SK-N-SH (cell line): ENCODE data around the gene RGMA. TPM values are rescaled to one million over a fixed set of nuclear protein-coding genes. Genes with fewer than 3 reads are reported as not detected.
A peak's percentile ranks its signal among the peaks of the same experiment; 100 is the strongest.
"Not testable (repeated sequence)": the region's sequence is repeated elsewhere in the genome, so short reads cannot be mapped to it uniquely, and the experiment has no call there.

Source experiments
- CTCF ChIA-PET: fragments of 300-600, 350-600 bp; formaldehyde crosslinking; extraction: SDS; loops from one replicate; lab custom pipeline; 2021; lab: Yijun Ruan, JAX
- POLR2A ChIA-PET: fragments of 350-600 bp; sonication (Branson Sonifier 250); formaldehyde crosslinking; extraction: SDS; loops from one replicate; lab custom pipeline; 2020; ENCODE audit warnings: antibody characterized with exemption, inconsistent platforms; lab: Yijun Ruan, JAX
- DNase-seq: peaks from one replicate; pipeline ENCODE4 v3.0.0; 2012
- H2AFZ ChIP-seq: fragments of 200-600 bp; sonication (generic); 2 replicates; pipeline ENCODE4 v1.8.1; 2016; ENCODE audit warnings: antibody characterized with exemption, mild to moderate bottlenecking, low read depth
- H3F3A ChIP-seq: fragments of 200-600 bp; sonication (generic); replicated peaks from 2 replicates; pipeline ENCODE3; 2016; ENCODE audit warnings: antibody characterized with exemption, mild to moderate bottlenecking; ENCODE audit not compliant: insufficient read depth
- H3K27ac ChIP-seq, 2 experiments: fragments of 200-500 bp in 1 of 2; fragments of 200-600 bp in 1 of 2; sonication (Bioruptor generic) in 1 of 2; sonication (generic), shearing (Covaris generic) in 1 of 2; 2 replicates each; pipeline versions ENCODE4 v1.5.1 to v1.6.1; 2014 to 2016; ENCODE audit warnings: low read depth in 2 of 2, inconsistent platforms in 1 of 2, low read length in 1 of 2, mild to moderate bottlenecking in 1 of 2, mixed read lengths in 1 of 2
- H3K27me3 ChIP-seq: fragments of 200-600 bp; sonication (generic), shearing (Covaris generic); 2 replicates; pipeline ENCODE4 v1.6.1; 2016; ENCODE audit warnings: mixed run types; ENCODE audit not compliant: insufficient read depth
- H3K36me3 ChIP-seq, 2 experiments: fragments of 200-500 bp in 1 of 2; fragments of 200-600 bp in 1 of 2; sonication (Bioruptor generic) in 1 of 2; sonication (generic) in 1 of 2; replicated peaks in 1 of 2; 2 replicates each; pipeline versions ENCODE3 to v1.5.1; 2014 to 2016; ENCODE audit warnings: low read length in 1 of 2, mild to moderate bottlenecking in 1 of 2; ENCODE audit not compliant: insufficient read depth in 2 of 2, control insufficient read depth in 1 of 2
- H3K4me1 ChIP-seq, 2 experiments: fragments of 200-500 bp in 1 of 2; fragments of 200-600 bp in 1 of 2; sonication (Bioruptor generic) in 1 of 2; sonication (generic), shearing (Covaris generic) in 1 of 2; 2 replicates each; pipeline versions ENCODE4 v1.5.1 to v1.6.1; 2014 to 2016; ENCODE audit warnings: low read depth in 1 of 2, low read length in 1 of 2, mixed run types in 1 of 2; ENCODE audit not compliant: insufficient read depth in 2 of 2, control insufficient read depth in 1 of 2
- H3K4me2 ChIP-seq: fragments of 200-600 bp; sonication (generic), shearing (Covaris generic); 2 replicates; pipeline ENCODE4 v1.6.1; 2017; ENCODE audit warnings: mixed run types
- H3K4me3 ChIP-seq, 2 experiments: fragments of 200-500 bp in 1 of 2; fragments of 200-600 bp in 1 of 2; sonication (Bioruptor generic) in 1 of 2; sonication (generic), shearing (Covaris generic) in 1 of 2; 2 replicates each; pipeline versions ENCODE4 v1.5.1 to v1.8.1; 2014 to 2016; ENCODE audit warnings: low read depth in 2 of 2, inconsistent platforms in 1 of 2, low read length in 1 of 2, mild to moderate bottlenecking in 1 of 2, mixed read lengths in 1 of 2, moderate library complexity in 1 of 2
- H3K79me2 ChIP-seq: fragments of 200-600 bp; sonication (generic); 2 replicates; pipeline ENCODE4 v1.8.1; 2017; ENCODE audit warnings: mild to moderate bottlenecking; ENCODE audit not compliant: insufficient read depth
- H3K9ac ChIP-seq: fragments of 200-600 bp; sonication (generic); 2 replicates; pipeline ENCODE4 v1.6.1; 2017; ENCODE audit warnings: mixed run types
- H3K9me2 ChIP-seq: fragments of 200-600 bp; sonication (generic); 2 replicates; pipeline ENCODE4 v1.6.1; 2017; ENCODE audit warnings: mixed run types
- H3K9me3 ChIP-seq: fragments of 200-600 bp; sonication (generic); 2 replicates; pipeline ENCODE4 v1.6.1; 2017; ENCODE audit warnings: mixed run types, mild to moderate bottlenecking, moderate library complexity
- H4K20me1 ChIP-seq: fragments of 200-600 bp; sonication (generic); 2 replicates; pipeline ENCODE4 v1.6.1; 2017; ENCODE audit warnings: mild to moderate bottlenecking, mixed run types; ENCODE audit not compliant: insufficient read depth
- FOXM1 ChIP-seq: IDR thresholded peaks from 2 replicates; pipeline ENCODE4 v1.4.0; 2012; ENCODE audit warnings: low read depth, mild to moderate bottlenecking
- IRF3 ChIP-seq: fragments of 150-350 bp; IDR thresholded peaks from 2 replicates; pipeline ENCODE4 v1.6.1; 2016; ENCODE audit warnings: mild to moderate bottlenecking, low read depth, low read length
- POLR2AphosphoS5 ChIP-seq: IDR thresholded peaks from 2 replicates; pipeline ENCODE4 v1.6.1; 2012; ENCODE audit warnings: low read depth, low read length
- RAD21 ChIP-seq: IDR thresholded peaks from 2 replicates; pipeline ENCODE4 v1.6.1; 2012; ENCODE audit warnings: mild to moderate bottlenecking, low read length
- RFX5 ChIP-seq: IDR thresholded peaks from 2 replicates; pipeline ENCODE4 v1.6.1; 2012; ENCODE audit warnings: mild to moderate bottlenecking, improper control_type of control experiment, low read length
- SMC3 ChIP-seq: IDR thresholded peaks from 2 replicates; pipeline ENCODE4 v1.6.1; 2012; ENCODE audit warnings: low read depth, low read length, improper control_type of control experiment
- ZBTB33 ChIP-seq: IDR thresholded peaks from 2 replicates; pipeline ENCODE4 v1.4.0; 2012; ENCODE audit warnings: low read depth, borderline replicate concordance
- WGBS: methylation state at CpG from one replicate; pipeline ENCODE4 v1.1.6; 2017; ENCODE audit warnings: low lambda C conversion rate; 5-methylcytosine and 5-hydroxymethylcytosine counted together
- polyA plus RNA-seq, 3 experiments: library from polyadenylated mRNA; depleted of rRNA; stranded (reverse); fragments of >200 nt; gene quantifications; 2 replicates each; pipeline ENCODE4 v1.2.3, GENCODE V29; 2012
- TF ChIP-seq, protein P1 (sequence below): fragments of 200-600 bp; sonication (generic); IDR thresholded peaks from 2 replicates; pipeline ENCODE4 v1.6.1; 2017; ENCODE audit warnings: antibody characterized with exemption, mild to moderate bottlenecking, moderate library complexity

Gene RGMA
- polyA plus RNA-seq, 1 of the 3 experiments (the other 2 are of a cell fraction): 1.5 TPM

- Histone ChIP-seq H4K20me1 (peaks cover 19% of the 10 kb centered on the region), H3K4me1 (peaks cover 19 to 20% of the 10 kb centered on the region in 2 experiments; a peak in 3 of 4 replicates), H3F3A (peaks cover 17% of the 10 kb centered on the region), H3K36me3 (peaks cover 4 to 19% of the 10 kb centered on the region in 2 experiments)
- POLR2A ChIA-PET, H3K4me3 ChIP-seq, H3K27me3 ChIP-seq, H3K27ac ChIP-seq, H3K4me2 ChIP-seq, H2AFZ ChIP-seq, H3K79me2 ChIP-seq, H3K9me2 ChIP-seq, H3K9me3 ChIP-seq, H3K9ac ChIP-seq, DNase-seq: not testable (repeated sequence)
- CTCF ChIA-PET: interaction anchor here (0.6 to 10.7 kb wide), 11 partner anchors 9 to 1094 kb away, joined by 3 to 191 read pairs (median 5); no protein-coding TSS in a partner anchor
- WGBS: 81% methylated on average over 20 of the region's 44 CpGs
These were observed 57.2 kb downstream of the RGMA start for GRCh38 chr15:93031557-93032384.

- Histone ChIP-seq H3K9ac (no peak overlapping the region), H3K27me3 (no peaks in the 10 kb centered on the region), H3K9me2 (no peaks in the 10 kb centered on the region), H2AFZ (no peak overlapping the region), H3K27ac (no peak overlapping the region), H4K20me1 (peaks cover 25% of the 10 kb centered on the region), H3K4me3 (no peak overlapping the region)
- CTCF ChIA-PET: interaction anchor here (0.7 to 10.7 kb wide), 16 partner anchors 9 to 1095 kb away, joined by 3 to 191 read pairs (median 4); no protein-coding TSS in a partner anchor
- no peak for TF ChIP-seq POLR2AphosphoS5
- no peak for TF ChIP-seq RFX5
- no peak for TF ChIP-seq IRF3
- TF ChIP-seq, all 33 proteins: peak for 0
- no peak for DNase-seq
- peaks cover 4 to 26% of the 10 kb centered on the region in 2 experiments for H3K36me3 ChIP-seq
- WGBS: 49% methylated on average over 5 of the region's 9 CpGs
- POLR2A ChIA-PET: no interaction called here
- H3F3A ChIP-seq: peaks cover 22% of the 10 kb centered on the region
- H3K4me1 ChIP-seq: peaks cover 19 to 20% of the 10 kb centered on the region in 2 experiments; a peak in 3 of 4 replicates
- H3K79me2 ChIP-seq: no peaks in the 10 kb centered on the region
- H3K4me2 ChIP-seq: no peak overlapping the region
- no peaks in the 10 kb centered on the region for H3K9me3 ChIP-seq
These were observed 57.9 kb downstream of the RGMA start for GRCh38 chr15:93031103-93031464.

DNA sequence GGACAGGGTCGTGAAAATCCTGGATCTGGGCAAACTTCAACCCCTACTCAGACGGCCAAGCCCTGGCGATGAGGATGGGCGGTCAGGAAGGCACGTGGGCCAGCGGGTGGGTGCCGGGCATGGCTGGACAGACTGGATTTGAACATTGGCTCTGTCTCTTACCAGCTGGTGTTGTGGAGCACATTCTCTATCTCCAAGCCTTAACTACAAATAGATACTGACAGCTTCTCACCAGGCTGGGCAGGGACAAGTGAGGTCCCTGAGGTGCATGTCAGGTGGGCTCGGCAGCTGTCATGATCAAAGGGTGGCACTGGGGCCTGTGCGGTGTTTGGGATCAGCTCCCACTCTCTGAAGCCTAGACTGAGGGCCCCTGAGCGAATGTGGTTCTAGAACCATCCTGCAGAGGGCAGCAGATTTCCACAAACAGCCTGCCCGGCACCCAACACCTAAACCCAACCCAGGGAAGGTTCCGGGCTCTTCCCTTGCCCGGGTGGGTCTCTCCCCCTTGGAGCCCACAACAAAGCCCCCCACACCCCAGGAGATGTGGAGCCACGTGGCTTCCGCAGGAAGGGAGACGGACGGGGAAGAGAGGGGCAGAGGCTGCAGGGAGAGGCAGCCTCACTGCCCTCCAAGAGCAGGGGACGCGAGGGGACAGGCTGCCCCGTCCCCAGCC, 58.4 kb downstream of the RGMA start:
- H4K20me1 ChIP-seq: peaks cover 25% of the 10 kb centered on the region
- peaks cover 25% of the 10 kb centered on the region for H3F3A ChIP-seq
- H3K27ac ChIP-seq: no peak overlapping the region; a peak in 1 of 4 replicates
- peak overlapping the region in 1 of 2 experiments; percentile 1; a peak in 1 of 4 replicates for H3K4me3 ChIP-seq
- H3K79me2 ChIP-seq: no peaks in the 10 kb centered on the region
- 23% methylated on average over 10 of the region's 20 CpGs for WGBS
- no peaks in the 10 kb centered on the region for H3K27me3 ChIP-seq
- no peaks in the 10 kb centered on the region for H3K9me2 ChIP-seq
- ChIA-PET CTCF (interaction anchor here (0.5 to 10.7 kb wide), 53 partner anchors 8 to 1322 kb away, joined by 3 to 191 read pairs (median 4); no protein-coding TSS in a partner anchor), POLR2A (interaction anchor here (0.6 to 1.1 kb wide), 2 partner anchors 10 to 11 kb away, joined by 3 to 4 read pairs; no protein-coding TSS in a partner anchor)
- H3K4me1 ChIP-seq: peaks cover 19 to 20% of the 10 kb centered on the region in 2 experiments; a peak in 3 of 4 replicates
- TF ChIP-seq FOXM1 (no peak), ZBTB33 (no peak), SMC3 (peak; percentile 88), RAD21 (peak; percentile 91)
- TF ChIP-seq, protein P1, sequence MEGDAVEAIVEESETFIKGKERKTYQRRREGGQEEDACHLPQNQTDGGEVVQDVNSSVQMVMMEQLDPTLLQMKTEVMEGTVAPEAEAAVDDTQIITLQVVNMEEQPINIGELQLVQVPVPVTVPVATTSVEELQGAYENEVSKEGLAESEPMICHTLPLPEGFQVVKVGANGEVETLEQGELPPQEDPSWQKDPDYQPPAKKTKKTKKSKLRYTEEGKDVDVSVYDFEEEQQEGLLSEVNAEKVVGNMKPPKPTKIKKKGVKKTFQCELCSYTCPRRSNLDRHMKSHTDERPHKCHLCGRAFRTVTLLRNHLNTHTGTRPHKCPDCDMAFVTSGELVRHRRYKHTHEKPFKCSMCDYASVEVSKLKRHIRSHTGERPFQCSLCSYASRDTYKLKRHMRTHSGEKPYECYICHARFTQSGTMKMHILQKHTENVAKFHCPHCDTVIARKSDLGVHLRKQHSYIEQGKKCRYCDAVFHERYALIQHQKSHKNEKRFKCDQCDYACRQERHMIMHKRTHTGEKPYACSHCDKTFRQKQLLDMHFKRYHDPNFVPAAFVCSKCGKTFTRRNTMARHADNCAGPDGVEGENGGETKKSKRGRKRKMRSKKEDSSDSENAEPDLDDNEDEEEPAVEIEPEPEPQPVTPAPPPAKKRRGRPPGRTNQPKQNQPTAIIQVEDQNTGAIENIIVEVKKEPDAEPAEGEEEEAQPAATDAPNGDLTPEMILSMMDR: peak; percentile 84
- peak; percentile 91 for DNase-seq
- H3K9ac ChIP-seq: no peak overlapping the region
- H3K4me2 ChIP-seq: no peak overlapping the region
- H3K36me3 ChIP-seq: peaks cover 8 to 31% of the 10 kb centered on the region in 2 experiments
- H3K9me3 ChIP-seq: no peaks in the 10 kb centered on the region
- no peak overlapping the region for H2AFZ ChIP-seq
